GM08714 (cell line): ENCODE data around the gene HRH4.

ENCODE experiments used
- H3K4me3 ChIP-seq: fragments of 200-500 bp; sonication (Bioruptor generic); 2 replicates; pipeline ENCODE4 v1.5.1; 2014; ENCODE audit warnings: mild to moderate bottlenecking, low read length, inconsistent platforms
- ZNF274 ChIP-seq: IDR thresholded peaks from 2 replicates; pipeline ENCODE4 v1.6.1; 2012; ENCODE audit warnings: mild to moderate bottlenecking, low read depth, low read length

Gene HRH4

DNA sequence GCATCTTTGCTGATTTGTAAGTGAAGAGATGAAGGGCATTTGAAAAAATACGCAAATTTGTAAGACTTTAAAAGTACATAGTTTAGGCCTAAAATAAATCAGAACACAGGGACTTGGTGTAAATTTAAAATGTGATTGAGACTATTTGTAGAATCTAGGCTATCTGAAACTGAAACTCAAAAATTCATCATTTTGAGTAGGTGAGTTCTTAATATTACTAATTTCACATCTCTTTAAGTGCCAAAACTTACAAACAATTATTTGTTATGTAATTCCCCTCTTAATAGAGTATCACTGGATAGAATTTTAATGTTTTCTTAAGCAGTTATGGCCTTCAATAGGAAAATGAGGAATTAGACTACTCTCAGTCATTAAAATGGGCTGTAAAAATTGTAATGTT, 14.0 kb upstream of the HRH4 start:
- H3K4me3 ChIP-seq, result no peak overlapping the region
- TF ChIP-seq ZNF274, result no peak

- no peak overlapping the region for H3K4me3 ChIP-seq
Observed at GRCh38 chr18:24446953-24447538, 13.4 kb upstream of the HRH4 start.

DNA sequence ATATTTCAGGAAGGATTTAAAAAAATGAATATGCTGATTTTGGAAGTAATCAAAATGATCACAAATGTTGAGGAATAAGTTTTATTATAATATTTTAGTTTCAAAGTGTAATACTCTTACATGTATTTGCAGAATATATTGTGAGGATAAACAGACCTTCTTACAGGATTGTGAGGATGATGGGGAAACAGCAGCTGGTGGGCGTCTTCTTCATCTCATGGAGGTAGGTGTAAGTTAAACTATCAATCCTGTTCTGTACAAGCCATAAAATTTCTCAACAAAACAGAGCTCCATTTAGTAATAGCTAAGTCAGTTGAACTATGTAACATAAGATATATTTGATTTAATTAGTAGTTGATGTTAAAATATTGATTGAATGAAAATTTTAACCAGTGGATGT, 12.5 kb upstream of the HRH4 start:
- no peak for TF ChIP-seq ZNF274
- no peak overlapping the region for H3K4me3 ChIP-seq

More at GRCh38 chr18:24446953-24447538, 13.4 kb upstream of the HRH4 start:
- TF ChIP-seq ZNF274, result no peak

DNA sequence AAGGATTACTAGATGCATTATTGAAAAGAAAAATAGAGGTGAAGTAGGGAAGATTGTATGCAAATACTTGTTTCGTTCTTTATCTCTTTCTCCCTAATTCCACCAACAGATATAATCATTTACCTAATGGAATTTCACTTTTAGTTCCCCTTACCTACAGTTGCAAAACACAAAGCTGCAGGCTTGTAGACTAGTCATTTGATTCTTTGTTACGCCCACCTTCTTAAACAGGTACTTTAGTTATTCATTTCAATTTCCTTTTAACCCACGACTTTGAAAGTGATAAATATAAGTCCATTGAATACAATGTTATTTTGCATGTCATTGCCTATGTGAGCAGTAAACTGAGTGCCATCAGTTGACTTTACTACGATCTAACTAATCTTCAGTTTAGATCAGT, 3.9 kb upstream of the HRH4 start:
- TF ChIP-seq ZNF274, result no peak
- H3K4me3 ChIP-seq, result no peak overlapping the region

GRCh38 chr18:24459772-24460171, 665 bp upstream of the HRH4 start:
- TF ChIP-seq ZNF274, result no peak
- H3K4me3 ChIP-seq, result no peak overlapping the region

DNA sequence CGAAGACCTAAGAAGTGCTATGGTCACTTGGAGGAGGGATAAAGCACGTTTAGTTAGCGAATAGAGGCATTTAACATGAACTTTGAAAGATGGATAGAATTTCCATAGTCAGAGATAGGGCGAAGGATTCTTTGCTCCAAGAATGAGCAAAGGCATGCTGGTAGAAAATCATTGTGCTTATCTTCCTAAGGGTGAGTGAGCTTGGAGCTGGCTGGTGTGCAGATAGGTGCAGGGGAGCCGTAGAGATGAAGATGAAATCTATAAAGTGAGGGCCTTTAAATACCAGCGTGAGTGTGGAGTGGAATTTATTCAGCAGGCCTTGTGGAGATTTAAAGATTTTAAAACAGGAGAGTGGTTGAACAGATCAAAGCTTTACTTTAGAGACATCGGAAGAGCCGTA, 1.6 kb downstream of the HRH4 start:
- H3K4me3 ChIP-seq, result no peak overlapping the region
- no peak for TF ChIP-seq ZNF274

- no peak for TF ChIP-seq ZNF274
- H3K4me3 ChIP-seq, result no peak overlapping the region
Observed at GRCh38 chr18:24462838-24463775, 2.7 kb downstream of the HRH4 start.

DNA sequence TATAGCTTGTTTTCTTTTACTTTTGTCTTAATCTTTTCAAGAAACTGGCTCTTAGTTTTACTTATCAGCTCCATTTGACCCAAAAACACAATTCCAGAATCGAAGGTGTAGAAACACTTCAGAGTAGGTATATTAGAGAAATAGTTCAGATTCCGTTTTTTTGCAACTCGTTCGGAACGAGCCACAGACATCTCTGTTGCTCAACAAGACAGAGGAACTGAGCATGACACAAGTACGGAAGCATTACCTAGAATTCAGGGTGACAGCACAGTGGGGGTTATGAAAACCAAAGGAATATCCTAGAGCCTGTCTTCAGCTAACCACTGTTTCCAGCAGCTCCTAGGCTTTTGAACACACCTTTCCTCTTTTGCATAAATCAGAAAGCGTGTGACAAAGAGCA, 5.0 kb downstream of the HRH4 start:
- no peak overlapping the region for H3K4me3 ChIP-seq
- TF ChIP-seq ZNF274, result no peak

- TF ChIP-seq ZNF274, result no peak
- H3K4me3 ChIP-seq, result no peak overlapping the region
Observed at GRCh38 chr18:24466771-24467170, 6.3 kb downstream of the HRH4 start.

- H3K4me3 ChIP-seq, result no peak overlapping the region
- TF ChIP-seq ZNF274, result no peak
Observed at GRCh38 chr18:24470022-24470618, 9.7 kb downstream of the HRH4 start.

- TF ChIP-seq ZNF274, result no peak
- no peak overlapping the region for H3K4me3 ChIP-seq
Observed at GRCh38 chr18:24470805-24471204, 10.4 kb downstream of the HRH4 start.

DNA sequence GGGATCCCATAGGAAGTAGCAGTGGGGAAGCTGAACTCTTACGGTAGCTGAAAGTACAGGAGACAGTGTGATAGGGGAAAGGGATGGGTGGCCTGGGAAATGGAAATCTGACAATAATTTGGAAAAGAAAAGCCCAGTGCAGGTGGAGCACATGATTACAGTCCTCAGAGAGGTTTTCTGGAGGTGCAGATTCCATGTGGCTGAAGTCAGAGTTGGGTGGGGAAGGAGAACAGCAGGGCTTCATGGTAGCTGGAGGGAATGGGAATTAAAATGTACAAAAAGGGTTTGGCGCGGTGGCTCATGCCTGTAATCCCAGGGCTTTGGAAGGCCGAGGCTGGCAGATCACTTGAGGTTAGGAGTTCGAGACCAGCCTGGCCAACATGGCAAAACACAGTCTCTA, 12.2 kb downstream of the HRH4 start:
- no peak overlapping the region for H3K4me3 ChIP-seq
- TF ChIP-seq ZNF274, result no peak

- no peak overlapping the region for H3K4me3 ChIP-seq
- TF ChIP-seq ZNF274, result no peak
Observed at GRCh38 chr18:24474406-24474805, 14.0 kb downstream of the HRH4 start.

- no peak for TF ChIP-seq ZNF274
Observed at GRCh38 chr18:24475926-24476589, 15.6 kb downstream of the HRH4 start.

More at GRCh38 chr18:24475926-24476589, 15.6 kb downstream of the HRH4 start:
- H3K4me3 ChIP-seq, result no peak overlapping the region
